ENCODE measurements around the gene SCML1.

SCML1 gene

GRCh38 chrX:17768997-17769396 lies 31.7 kb downstream of the SCML1 start:
- no peak for DNase-seq (ENCODE audit: extremely low read depth, insufficient read length)
- Histone ChIP-seq H3K36me3 (ENCODE audit: control insufficient read depth, insufficient read depth, low read length) (no peaks in the 10 kb centered on the region), H3K27me3 (replicated peaks; ENCODE audit: control insufficient read depth, insufficient read depth, low read length) (peaks cover 1% of the 10 kb centered on the region; the same call in 1 of the 2 replicates), H3K4me3 (replicated peaks; ENCODE audit: low read depth, low read length) (no peak overlapping the region)
- no peak for TF ChIP-seq CTCF (IDR thresholded peaks at IDR 0.05; ENCODE audit: insufficient read depth, low read length, poor library complexity, severe bottlenecking)

GRCh38 chrX:17769701-17770269 lies 32.5 kb downstream of the SCML1 start:
- H3K36me3 ChIP-seq (ENCODE audit: control insufficient read depth, insufficient read depth, low read length) = no peaks in the 10 kb centered on the region
- TF ChIP-seq CTCF (IDR thresholded peaks at IDR 0.05; ENCODE audit: insufficient read depth, low read length, poor library complexity, severe bottlenecking) = no peak
- DNase-seq (ENCODE audit: extremely low read depth, insufficient read length) = no peak
- H3K27me3 ChIP-seq (replicated peaks; ENCODE audit: control insufficient read depth, insufficient read depth, low read length) = peaks cover 1% of the 10 kb centered on the region; the same call in 1 of the 2 replicates
- no peak overlapping the region for H3K4me3 ChIP-seq (replicated peaks; ENCODE audit: low read depth, low read length)

GRCh38 chrX:17773221-17773876 lies 36.1 kb downstream of the SCML1 start:
- TF ChIP-seq CTCF (IDR thresholded peaks at IDR 0.05; ENCODE audit: insufficient read depth, low read length, poor library complexity, severe bottlenecking) = no peak
- H3K27me3 ChIP-seq (replicated peaks; ENCODE audit: control insufficient read depth, insufficient read depth, low read length) = 0 out of 2 replicates have a peak, but pooled peaks cover 1% of the 10 kb centered on the region
- no peak for DNase-seq (ENCODE audit: extremely low read depth, insufficient read length)

GRCh38 chrX:17774053-17774452 lies 36.8 kb downstream of the SCML1 start:
- Histone ChIP-seq H3K4me3 (replicated peaks; ENCODE audit: low read depth, low read length) (no peak overlapping the region), H3K36me3 (ENCODE audit: control insufficient read depth, insufficient read depth, low read length) (no peaks in the 10 kb centered on the region), H3K27me3 (replicated peaks; ENCODE audit: control insufficient read depth, insufficient read depth, low read length) (0 out of 2 replicates have a peak, but pooled peaks cover 1% of the 10 kb centered on the region)
- DNase-seq (ENCODE audit: extremely low read depth, insufficient read length) = no peak
- no peak for TF ChIP-seq CTCF (IDR thresholded peaks at IDR 0.05; ENCODE audit: insufficient read depth, low read length, poor library complexity, severe bottlenecking)

More at GRCh38 chrX:17773221-17773876, 36.1 kb downstream of the SCML1 start:
- no peak overlapping the region for H3K4me3 ChIP-seq (replicated peaks; ENCODE audit: low read depth, low read length)
- H3K36me3 ChIP-seq (ENCODE audit: control insufficient read depth, insufficient read depth, low read length) = no peaks in the 10 kb centered on the region

- TF ChIP-seq CTCF (IDR thresholded peaks at IDR 0.05; ENCODE audit: insufficient read depth, low read length, poor library complexity, severe bottlenecking) = no peak
- H3K36me3 ChIP-seq (ENCODE audit: control insufficient read depth, insufficient read depth, low read length) = no peaks in the 10 kb centered on the region
- no peaks in the 10 kb centered on the region for H3K27me3 ChIP-seq (replicated peaks; ENCODE audit: control insufficient read depth, insufficient read depth, low read length)
- H3K4me3 ChIP-seq (replicated peaks; ENCODE audit: low read depth, low read length) = no peak overlapping the region
- no peak for DNase-seq (ENCODE audit: extremely low read depth, insufficient read length)
These were observed 41.7 kb downstream of the SCML1 start for GRCh38 chrX:17778997-17779396.

Data from GM06990 (cell line).